HK-2 (cell line): Measurements from ENCODE around the gene SEPTIN12.

Source experiments
- DNase-seq: peaks from one replicate; pipeline ENCODE4 v3.0.0-alpha.2; 2018; ENCODE audit not compliant: unreplicated experiment

The SEPTIN12 gene

GRCh38 chr16:4787627-4788482, at the start of gene SEPTIN12:
Gene SEPTIN12 (minus strand): TSS chr16:4788345. CDS start chr16:4787645, 700 bp downstream.
- no peak for DNase-seq

DNA sequence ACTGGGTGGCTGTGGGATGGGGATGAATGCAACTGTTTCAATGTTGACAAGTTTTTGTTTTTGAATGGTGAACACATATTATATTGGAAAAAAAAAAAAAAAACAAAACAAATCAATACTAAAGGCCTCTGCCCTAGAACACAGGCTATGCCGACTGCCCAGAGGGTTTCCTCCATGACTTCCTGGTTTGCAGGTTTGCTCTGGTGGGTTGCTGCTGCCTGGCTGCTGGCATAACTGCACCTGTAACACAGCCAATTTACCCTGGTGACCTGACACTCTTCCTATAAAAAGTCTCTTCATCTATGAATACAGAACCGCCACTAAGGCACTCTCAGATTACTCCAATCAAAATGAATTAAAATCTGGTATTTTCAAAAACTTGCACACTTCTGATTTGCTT, 48.6 kb upstream of the SEPTIN12 start:
- no peak for DNase-seq

- DNase-seq, result no peak
Measured at GRCh38 chr16:4833584-4833983, 45.4 kb upstream of the SEPTIN12 start.

- no peak for DNase-seq
Measured at GRCh38 chr16:4832698-4833343, 44.7 kb upstream of the SEPTIN12 start.

- no peak for DNase-seq
Measured at GRCh38 chr16:4831616-4832015, 43.5 kb upstream of the SEPTIN12 start.

- DNase-seq, result no peak
Measured at GRCh38 chr16:4830408-4830807, 42.3 kb upstream of the SEPTIN12 start.

DNA sequence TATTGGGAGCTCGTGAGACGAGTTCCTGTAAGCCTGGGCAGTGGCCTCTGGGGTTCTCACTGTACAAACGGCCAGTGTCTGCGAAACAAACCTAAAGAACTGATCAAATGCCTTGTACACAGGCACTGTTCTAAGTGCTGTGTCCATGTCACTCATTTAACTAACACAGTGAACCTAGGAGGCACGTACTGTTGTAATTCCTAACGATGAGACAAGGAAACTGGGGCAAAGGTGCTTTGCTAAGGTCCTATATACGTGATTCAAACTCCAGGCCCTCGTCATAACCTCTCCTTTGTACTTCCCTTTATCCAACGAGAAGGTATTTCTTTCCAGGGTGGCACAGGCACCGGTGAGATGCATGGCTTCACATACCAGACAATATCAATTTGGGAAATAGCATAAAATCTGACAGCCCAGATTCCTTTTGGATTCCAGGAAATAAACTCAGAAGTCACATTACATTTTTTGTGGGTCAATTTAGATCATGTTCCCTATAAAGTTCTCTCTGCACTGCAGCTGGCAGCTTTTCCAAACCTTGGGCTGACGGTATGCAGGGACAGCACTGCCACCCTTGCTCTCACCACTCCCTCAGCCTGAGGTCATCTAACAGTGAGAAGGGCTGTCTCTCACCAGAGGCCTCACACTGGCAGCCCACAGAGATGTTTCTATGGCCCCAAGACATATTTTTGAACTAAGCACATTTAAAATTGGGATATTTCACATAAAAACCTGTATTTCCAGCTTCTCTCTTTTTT, 40.6 kb upstream of the SEPTIN12 start:
- no peak for DNase-seq

- no peak for DNase-seq
Measured at GRCh38 chr16:4826980-4827379, 38.8 kb upstream of the SEPTIN12 start.

DNA sequence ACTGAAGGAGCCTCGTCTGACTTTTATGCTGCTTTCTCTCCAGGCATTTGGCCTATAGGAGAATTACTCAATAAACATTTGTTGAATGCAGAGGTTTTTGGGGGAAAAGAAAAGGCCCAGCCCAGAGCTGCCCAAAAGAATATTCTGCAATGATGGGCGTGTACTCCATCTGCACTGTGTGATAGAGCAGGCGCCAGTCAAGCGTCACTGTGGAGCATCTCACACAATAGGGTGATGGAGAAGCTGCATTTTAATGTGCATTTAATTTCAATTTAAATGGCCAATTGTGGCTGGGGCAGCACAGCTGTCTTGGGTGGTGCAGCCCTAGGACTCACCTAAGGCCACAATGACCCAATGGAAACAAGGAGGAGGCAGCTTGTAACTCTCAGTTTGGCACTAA, 38.4 kb upstream of the SEPTIN12 start:
- no peak for DNase-seq

- no peak for DNase-seq
Measured at GRCh38 chr16:4825196-4825595, 37.1 kb upstream of the SEPTIN12 start.

- no peak for DNase-seq
Measured at GRCh38 chr16:4820652-4821051, 32.5 kb upstream of the SEPTIN12 start.

- DNase-seq, result no peak
Measured at GRCh38 chr16:4814542-4815173, 26.5 kb upstream of the SEPTIN12 start.

DNA sequence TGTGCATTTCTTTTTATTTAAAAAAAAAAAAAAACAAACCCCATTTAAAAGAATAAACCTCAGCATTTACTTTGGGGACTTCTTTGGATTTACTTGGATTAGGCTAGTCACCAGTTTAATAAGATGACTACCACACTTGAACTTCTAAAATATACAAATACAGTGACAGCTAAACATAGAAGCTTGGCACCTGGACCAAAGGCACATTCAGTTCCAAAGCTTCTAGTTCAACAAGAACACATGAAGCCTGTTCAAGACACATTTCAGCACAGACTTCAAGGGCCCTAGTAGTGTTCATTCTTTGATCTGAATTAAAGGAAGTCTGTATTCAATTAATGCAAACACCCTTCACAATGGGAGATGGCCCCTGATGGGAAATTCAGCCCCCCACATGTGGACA, 25.9 kb upstream of the SEPTIN12 start:
- DNase-seq, result no peak

GRCh38 chr16:4813251-4814003, 25.3 kb upstream of the SEPTIN12 start:
- DNase-seq, result no peak

DNA sequence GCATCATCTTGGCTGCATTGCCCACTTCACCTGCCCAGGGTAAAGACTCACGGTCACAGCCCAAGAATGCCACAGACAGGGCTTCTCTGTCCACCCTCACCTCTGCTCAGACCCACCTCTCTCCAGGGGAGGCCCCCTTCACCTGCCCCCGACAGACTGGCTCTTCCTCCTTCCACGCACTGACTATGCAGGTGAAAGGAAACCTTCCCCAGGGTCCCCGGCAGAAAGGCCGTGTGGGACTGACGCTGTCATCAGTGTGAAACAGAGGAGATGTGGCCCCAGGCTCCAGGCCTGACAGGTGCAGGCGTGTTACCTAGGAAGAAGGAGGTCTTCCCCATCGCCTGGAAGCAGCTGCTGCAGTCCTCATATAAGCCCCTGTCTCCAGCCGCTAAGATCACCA, 23.6 kb upstream of the SEPTIN12 start:
- DNase-seq, result no peak

- DNase-seq, result no peak
Measured at GRCh38 chr16:4811242-4811641, 23.1 kb upstream of the SEPTIN12 start.

GRCh38 chr16:4806280-4806679, 18.1 kb upstream of the SEPTIN12 start:
- DNase-seq, result no peak

DNA sequence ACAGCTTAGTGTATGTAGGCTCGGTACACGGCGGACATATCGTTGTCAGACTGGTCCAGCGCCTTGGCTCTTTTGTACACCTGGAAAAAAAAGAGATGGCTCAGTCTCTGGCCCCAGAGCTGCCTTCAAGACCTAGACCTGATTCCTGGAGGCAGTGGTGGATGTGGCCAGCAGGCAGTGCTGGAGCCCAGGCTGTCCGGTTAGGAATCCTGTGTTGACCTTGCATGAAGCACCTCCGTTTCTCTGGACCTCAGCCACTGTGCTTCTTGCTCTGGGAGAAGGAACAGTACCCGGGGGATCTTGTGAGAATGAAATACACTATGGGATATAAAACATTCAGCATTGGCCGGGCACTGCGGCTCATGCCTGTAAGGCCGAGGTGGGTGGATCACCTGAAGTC, 17.1 kb upstream of the SEPTIN12 start:
- DNase-seq, result no peak

DNA sequence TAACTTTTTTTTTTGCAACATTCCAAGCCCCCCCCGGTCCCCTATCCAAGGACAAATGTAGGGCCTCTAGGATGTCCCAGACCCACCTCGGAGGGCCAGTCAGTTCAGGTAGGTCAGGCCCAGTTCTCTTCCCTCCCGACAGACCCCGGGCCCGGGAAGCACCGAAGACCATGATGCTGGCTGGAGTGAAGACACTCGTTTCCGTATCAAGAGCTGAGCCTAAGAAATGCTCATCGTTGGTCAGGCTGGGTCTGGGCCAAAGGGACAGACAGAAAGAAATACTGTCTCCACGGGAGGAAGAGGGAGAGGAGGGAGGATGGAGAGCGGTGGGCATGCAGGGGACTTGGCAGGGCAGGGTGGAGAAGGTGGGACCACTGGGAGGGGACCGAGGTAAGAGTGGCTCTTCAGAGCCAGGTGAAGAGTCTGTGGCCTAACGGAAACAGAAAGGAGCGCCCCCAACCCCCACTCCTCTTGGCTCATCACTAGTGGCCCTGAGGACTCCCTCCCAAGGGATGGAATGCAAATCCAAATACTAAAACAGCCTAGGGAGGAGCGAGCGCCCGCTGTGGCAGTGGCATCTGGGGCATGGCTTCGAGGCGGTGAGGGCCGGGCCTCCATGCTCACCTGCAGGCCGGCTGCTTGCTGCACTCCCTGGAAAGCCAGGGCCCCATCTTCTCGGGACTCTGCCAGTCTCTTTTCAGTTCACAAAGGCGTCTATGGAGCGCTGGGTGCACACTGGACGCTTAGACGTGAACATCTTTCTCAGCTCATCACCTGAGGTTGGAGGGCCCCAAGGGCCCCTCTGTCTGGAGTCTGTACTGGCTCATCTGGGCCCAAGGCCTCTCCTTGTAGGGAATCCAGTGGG, 16.0 kb upstream of the SEPTIN12 start:
- no peak for DNase-seq

- DNase-seq, result no peak
Measured at GRCh38 chr16:4803401-4803844, 15.3 kb upstream of the SEPTIN12 start.
